Stimulated activated naive CD8-positive, alpha-beta T cell treated with anti-CD3 and anti-CD28 coated beads, Interleukin-15, Interleukin-2, amounts not matched to agents 100 U/mL and 50 U/mL, for 24 hours (primary cell): ENCODE data around the gene PEX13.
A peak's percentile ranks its signal among the peaks of the same experiment; 100 is the strongest.
"Not testable (repeated sequence)": the region's sequence is repeated elsewhere in the genome, so short reads cannot be mapped to it uniquely, and the experiment has no call there.

Experiments used
- ATAC-seq: fragments of 150-1000 bp; cut with Tn5 transposase; one replicate; pipeline ENCODE4 v1.10.0; 2021
- DNase-seq: peaks from one replicate; pipeline ENCODE4 v3.0.0; 2021

PEX13 gene

DNA sequence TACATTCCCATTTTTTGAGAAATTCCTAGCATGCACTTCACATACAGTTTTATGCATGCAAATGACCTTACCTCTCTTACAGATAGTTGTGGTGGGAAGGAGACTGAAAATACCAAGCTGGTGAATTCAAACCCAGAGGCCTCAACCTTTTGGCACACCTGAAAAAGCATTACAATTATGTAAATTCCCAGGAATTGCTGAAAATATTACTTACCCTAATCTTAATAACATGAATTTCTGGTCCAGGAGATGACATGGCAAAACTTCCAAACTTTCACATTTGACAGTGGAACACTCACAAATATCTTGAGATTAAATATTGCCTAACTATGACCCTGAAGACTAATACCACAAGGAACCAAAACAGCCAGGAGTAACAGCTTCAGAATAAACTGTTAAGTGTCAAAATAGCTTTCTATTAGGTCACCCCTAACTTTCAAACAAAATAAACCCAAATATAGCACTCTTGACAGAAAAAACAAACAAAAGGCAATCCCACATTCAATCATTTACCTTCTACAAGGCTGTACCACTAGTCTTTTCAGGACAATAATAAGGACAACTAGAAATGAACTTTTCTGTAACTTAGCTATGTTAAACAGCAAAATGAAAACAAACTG, 10.9 kb upstream of the PEX13 start:
- ATAC-seq = no peak
- no peak for DNase-seq

GRCh38 chr2:61009355-61009754, 8.2 kb upstream of the PEX13 start:
- no peak for ATAC-seq
- DNase-seq = no peak

DNA sequence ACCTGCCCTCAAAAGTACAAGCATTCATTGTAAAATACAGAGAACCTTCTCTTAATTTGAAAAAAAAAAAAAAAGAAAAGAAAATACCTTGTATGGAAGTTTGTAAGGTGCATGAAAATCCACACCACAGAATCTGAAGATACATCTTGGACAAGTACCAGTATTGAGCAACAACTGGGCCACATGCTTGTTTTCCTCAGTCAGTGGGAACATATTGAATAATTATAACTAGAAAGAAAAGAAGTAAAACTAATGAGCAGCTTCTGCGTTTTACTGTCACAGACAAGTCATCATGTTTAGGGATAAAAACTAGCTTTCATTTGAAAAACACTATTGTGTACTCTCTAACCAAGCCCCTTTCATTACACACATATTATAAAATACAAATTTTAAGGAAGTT, 5.8 kb upstream of the PEX13 start:
- ATAC-seq = no peak
- DNase-seq = no peak

DNA sequence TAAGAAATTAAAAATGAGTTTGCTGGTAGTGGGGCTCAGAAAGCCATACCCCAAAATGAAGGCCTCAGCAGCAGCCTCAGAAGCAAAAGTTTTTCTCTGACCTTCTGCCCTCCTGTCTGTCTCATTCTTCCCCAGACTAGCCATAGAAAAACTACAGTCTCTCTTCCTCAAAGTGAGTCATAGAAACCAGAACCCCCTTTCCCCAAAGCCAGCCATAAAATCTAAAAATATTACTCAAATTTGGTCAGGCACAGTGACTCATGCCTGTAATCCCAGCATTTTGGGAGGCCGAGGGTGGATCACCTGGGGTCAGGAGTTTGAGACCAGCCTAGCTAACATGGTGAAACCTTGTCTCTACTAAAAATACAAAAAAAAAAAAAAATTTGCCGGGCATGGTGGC, 5.2 kb upstream of the PEX13 start:
- DNase-seq (peak; percentile 25), ATAC-seq (peak; percentile 56)

GRCh38 chr2:61013382-61013781, 4.1 kb upstream of the PEX13 start:
- DNase-seq (no peak), ATAC-seq (no peak)

DNA sequence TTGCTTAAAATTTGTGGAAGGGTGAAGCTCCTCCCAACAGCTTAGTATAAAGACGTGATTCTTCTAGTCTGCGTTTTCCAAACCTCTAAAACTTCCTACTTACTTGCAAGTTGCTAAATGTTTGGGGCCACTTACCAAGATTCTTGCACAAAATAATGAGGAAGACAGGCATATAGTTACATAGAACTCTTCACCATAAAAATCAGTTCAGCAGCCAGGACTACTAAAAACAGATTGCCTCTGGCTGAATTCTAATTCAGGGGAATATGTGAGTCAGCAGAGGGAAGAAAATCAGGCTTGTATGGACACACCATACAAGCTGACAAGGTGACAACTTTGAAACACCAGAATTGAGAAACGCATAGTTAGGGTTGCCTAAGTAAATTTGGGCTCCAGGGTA, 2.8 kb upstream of the PEX13 start:
- no peak for DNase-seq
- no peak for ATAC-seq

DNA sequence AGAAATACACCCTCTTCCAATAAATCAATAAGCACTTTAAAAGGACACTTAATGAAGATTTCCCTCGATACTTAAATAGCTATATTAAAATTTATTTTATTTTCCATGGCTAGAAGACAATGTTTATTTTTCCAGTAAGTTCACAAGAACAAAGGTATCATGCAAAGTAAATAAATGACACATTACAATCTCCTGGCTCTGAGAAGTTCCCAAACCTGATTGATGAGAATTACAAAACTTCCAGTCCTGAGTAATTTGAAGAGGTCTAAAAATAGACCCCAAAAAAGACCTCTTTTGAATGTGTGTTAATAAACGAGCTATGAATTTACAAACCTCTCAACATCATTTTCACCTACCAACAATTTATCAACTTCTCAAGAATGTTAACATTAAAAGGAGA, 1.5 kb upstream of the PEX13 start:
- ATAC-seq (no peak), DNase-seq (no peak)

GRCh38 chr2:61016392-61017002, 1.0 kb upstream of the PEX13 start:
- DNase-seq (peak; percentile 41), ATAC-seq (no peak)

- ATAC-seq = peak; percentile 79
Observed at GRCh38 chr2:61017003-61017555, 441 bp upstream of the PEX13 start.

GRCh38 chr2:61018318-61018755, 817 bp downstream of the PEX13 start:
- DNase-seq (no peak), ATAC-seq (no peak)

More at GRCh38 chr2:61017003-61017555, 441 bp upstream of the PEX13 start:
- peak; percentile 70 for DNase-seq

- no peak for DNase-seq
- no peak for ATAC-seq
Observed at GRCh38 chr2:61018798-61019197, 1.3 kb downstream of the PEX13 start.

GRCh38 chr2:61021228-61021660, 3.7 kb downstream of the PEX13 start:
- DNase-seq (no peak), ATAC-seq (no peak)

- no peak for ATAC-seq
- no peak for DNase-seq
Observed at GRCh38 chr2:61023670-61024069, 6.2 kb downstream of the PEX13 start.

DNA sequence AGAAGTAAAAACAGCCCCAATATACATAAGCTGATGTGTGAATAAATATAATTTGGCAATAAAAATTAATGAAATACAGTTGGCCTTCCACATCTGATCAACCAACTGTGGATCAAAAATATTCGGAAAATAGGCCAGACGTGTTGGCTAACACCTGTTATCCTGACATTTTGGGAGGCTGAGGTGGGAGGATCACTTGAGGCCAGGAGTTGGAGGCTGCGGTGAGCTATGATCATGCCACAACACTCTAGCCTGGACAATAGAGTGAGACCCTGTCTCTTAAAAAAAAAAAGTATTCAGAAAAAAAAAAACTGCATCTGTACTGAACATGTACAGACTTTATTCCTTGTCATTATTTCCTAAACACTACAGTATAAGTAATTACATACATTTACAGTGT, 12.0 kb downstream of the PEX13 start:
- DNase-seq = no peak
- ATAC-seq = no peak

DNA sequence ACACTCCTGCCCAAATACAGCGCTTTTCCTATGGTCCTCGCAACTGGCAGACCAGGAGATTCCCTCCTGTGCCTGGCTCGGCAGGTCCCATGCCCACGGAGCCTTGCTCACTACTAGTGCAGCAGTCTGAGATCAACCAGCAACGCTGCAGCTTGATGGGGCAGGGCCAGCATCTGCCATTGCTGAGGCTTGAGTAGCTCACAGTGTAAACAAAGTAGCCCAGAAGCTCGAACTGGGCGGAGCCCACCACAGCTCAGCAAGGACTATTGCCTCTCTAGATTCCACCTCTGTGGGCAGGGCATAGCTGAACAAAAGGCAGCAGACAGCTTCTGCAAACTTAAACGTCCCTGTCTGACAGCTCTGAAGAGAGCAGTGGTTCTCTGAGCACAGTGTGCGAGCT, 17.1 kb downstream of the PEX13 start:
- not testable (repeated sequence) for ATAC-seq, DNase-seq

DNA sequence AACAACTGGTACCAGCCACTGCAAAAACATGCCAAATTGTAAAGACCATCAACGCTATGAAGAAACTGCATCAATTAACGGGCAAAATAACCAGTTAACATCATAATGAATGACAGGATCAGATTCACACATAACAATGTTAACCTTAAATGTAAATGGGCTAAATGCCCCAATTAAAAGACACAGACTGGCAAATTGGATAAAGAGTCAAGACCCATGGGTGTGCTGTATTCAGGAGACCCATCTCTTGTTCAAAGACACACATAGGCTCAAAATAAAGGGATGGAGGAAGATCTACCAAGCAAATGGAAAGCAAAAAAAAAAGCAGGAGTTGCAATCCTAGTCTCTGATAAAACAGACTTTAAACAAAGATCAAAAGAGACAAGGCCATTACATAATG, 19.1 kb downstream of the PEX13 start:
- not testable (repeated sequence) for ATAC-seq, DNase-seq

DNA sequence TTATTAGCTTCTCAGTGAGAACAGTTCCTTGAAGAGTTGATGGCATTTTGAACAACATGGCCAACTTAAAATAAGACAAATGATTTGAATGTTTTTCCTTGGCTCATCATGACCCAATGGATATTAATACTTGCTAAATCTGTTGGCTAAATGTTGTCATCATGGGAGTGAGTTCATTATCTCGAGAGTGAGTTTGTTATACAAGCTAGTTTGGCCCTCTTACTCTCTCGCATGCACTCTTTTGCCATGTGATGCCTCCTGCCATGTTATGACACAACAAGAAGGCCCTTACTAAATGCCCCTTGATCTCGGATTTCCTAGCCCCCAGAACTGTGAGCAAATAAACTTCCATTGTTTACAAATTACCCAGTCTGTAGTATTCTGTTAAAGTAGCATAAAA, 25.3 kb downstream of the PEX13 start:
- no peak for ATAC-seq

DNA sequence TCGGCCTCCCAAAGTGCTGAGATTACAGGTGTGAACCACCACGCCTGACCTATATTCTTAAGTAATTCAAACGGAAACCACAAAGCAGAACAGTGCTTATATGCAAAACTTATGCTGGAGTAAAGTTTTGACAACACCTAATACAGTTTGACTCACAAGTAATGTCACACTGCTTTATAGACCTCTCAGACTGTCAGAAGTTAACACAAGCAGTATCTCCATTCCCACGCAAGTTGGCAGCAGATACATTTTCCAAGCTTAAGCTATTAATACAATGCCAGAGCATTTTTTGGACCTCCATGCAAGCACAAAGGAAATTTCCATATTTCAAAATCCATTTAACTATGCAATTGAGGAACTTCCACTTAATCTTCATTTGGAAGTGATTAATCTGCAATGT, 27.1 kb downstream of the PEX13 start:
- ATAC-seq (no peak), DNase-seq (no peak)

More for the DNA sequence above, 25.3 kb downstream of the PEX13 start:
- DNase-seq = no peak

GRCh38 chr2:61045226-61045625, 27.7 kb downstream of the PEX13 start:
- ATAC-seq (no peak), DNase-seq (no peak)

DNA sequence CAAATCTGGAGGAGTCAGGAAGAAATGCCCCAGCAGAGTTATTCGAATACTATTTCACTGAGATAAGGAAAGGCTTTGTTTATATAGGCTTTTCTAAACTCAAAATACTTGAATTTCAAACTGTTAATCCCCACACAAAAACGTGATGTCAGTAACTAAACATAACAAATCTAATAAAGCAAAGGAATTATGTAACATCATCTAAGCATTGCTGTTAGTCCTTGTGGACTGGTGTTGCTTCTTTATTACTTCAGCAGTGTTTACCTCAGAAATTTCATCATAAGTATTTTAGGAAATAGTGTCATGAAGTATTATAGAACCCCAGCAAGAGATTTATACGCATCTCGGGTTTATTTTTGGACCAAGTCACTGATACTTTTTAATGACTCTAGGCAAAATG, 28.5 kb downstream of the PEX13 start:
- ATAC-seq = no peak

GRCh38 chr2:61055557-61055956, 38.0 kb downstream of the PEX13 start:
- DNase-seq (no peak), ATAC-seq (no peak)

More for the DNA sequence above, 28.5 kb downstream of the PEX13 start:
- no peak for DNase-seq

DNA sequence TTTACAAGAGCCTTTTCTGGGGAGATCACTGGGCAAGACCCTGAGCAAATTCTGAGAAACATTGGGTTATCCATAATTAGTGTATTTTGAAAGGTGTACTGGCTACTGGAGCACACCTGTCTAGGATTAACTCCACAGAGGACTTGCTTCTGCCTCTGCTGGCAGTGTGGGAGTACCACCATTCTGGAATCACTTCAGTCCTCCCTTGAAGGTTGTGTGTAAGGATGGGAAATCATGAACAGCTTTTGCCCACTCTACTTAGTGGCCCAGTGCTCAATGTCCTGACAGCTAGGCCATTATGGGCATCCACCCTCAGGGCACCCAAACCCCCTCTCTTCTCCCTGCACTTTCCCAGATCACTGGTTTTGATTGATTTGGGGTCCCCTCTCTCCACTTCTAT, 40.0 kb downstream of the PEX13 start:
- ATAC-seq = no peak
- DNase-seq = no peak

DNA sequence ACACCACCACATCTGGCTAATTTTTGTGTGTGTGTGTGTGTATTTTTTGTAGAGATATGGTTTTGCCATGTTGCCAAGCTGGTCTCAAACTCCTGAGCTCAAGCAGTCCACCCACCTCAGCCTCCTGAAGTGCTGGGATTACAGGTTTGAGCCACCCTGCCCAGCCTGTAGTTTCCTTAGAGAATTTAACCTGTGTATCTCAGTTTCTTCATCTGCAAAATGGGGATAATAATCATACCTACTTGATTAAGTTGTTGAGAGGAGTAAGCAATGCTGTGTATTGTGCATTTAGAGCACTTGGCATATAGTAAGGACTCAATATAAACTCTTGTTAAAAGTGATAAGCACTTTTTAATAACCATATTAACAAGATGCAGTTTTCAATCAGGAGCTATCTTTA, 41.9 kb downstream of the PEX13 start:
- no peak for ATAC-seq

More for the DNA sequence above, 41.9 kb downstream of the PEX13 start:
- DNase-seq = no peak
